Measurements from ENCODE around the gene SRRM4. TPM values are rescaled to one million over a fixed set of nuclear protein-coding genes. Genes with fewer than 3 reads are reported as not detected.

The SRRM4 gene
- total and polyA plus RNA-seq, 10 of the 15 experiments (the other 5 are each of a cell fraction or from before 2014, with no cell fraction given), result under 0.01 to 0.01 TPM; not detected in 8

- TF ChIP-seq, protein P1, sequence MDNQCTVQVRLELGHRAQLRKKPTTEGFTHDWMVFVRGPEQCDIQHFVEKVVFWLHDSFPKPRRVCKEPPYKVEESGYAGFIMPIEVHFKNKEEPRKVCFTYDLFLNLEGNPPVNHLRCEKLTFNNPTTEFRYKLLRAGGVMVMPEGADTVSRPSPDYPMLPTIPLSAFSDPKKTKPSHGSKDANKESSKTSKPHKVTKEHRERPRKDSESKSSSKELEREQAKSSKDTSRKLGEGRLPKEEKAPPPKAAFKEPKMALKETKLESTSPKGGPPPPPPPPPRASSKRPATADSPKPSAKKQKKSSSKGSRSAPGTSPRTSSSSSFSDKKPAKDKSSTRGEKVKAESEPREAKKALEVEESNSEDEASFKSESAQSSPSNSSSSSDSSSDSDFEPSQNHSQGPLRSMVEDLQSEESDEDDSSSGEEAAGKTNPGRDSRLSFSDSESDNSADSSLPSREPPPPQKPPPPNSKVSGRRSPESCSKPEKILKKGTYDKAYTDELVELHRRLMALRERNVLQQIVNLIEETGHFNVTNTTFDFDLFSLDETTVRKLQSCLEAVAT (IDR thresholded peaks at IDR 0.05), result no peak
- no peak for TF ChIP-seq KLF5 (IDR thresholded peaks at IDR 0.05; ENCODE audit: partially characterized antibody)
- TF ChIP-seq E2F8 (IDR thresholded peaks at IDR 0.05; ENCODE audit: low read depth, partially characterized antibody), result no peak
- no peak for TF ChIP-seq RCOR1 (conservative IDR thresholded peaks at IDR 0.05; ENCODE audit: low read depth, low read length)
- no peak for TF ChIP-seq TCF12 (IDR thresholded peaks at IDR 0.05; ENCODE audit: low read depth, low read length)
- no peak for TF ChIP-seq NR2C1 (IDR thresholded peaks at IDR 0.05)
- no peak for TF ChIP-seq NBN (IDR thresholded peaks at IDR 0.05)
- no peak for TF ChIP-seq KDM1A (IDR thresholded peaks at IDR 0.05; ENCODE audit: borderline replicate concordance)
- TF ChIP-seq MTA2 (IDR thresholded peaks at IDR 0.05; ENCODE audit: low read depth), result no peak
- TF ChIP-seq NR2F1 (conservative IDR thresholded peaks at IDR 0.05), result no peak
These were observed 108.2 kb downstream of the SRRM4 start (continued) for GRCh38 chr12:119089380-119090013.
